ENCODE measurements around the gene NKPD1.

The NKPD1 gene

GRCh38 chr19:45149129-45149528 lies 11.7 kb downstream of the NKPD1 start:
- peak overlapping the region in 1 of 11 experiments; percentile 52; a peak in 2 of 22 replicates for H3K9ac ChIP-seq
- no peak for TF ChIP-seq Cebpa-rat (IDR thresholded peaks at IDR 0.05)

GRCh38 chr19:45147835-45148676 lies 12.7 kb downstream of the NKPD1 start:
- Histone ChIP-seq H3K27me3 (peaks cover 23 to 30% (median 28%) of the 10 kb centered on the region in 11 experiments), H3K4me2 (peak overlapping the region in 9 of 11 experiments; percentile 2 to 63 (median 46); a peak in 6 of 22 replicates)

More at GRCh38 chr19:45149129-45149528, 11.7 kb downstream of the NKPD1 start:
- Histone ChIP-seq H4K20me1 (peaks cover 40 to 89% (median 64%) of the 10 kb centered on the region in 11 experiments; a peak in 21 of 22 replicates), H3K4me2 (peak overlapping the region in 8 of 11 experiments; percentile 36 to 63 (median 48); a peak in 15 of 22 replicates), H3K4me3 (no peak overlapping the region), H3K36me3 (peaks cover 32 to 70% (median 44%) of the 10 kb centered on the region in 11 experiments), H3K4me1 (peaks cover 25 to 44% (median 40%) of the 10 kb centered on the region in 10 experiments), H3K27ac (no peak overlapping the region), H3K27me3 (peaks cover 34 to 41% (median 39%) of the 10 kb centered on the region in 11 experiments), H3K9me3 (replicated peaks in 1 of 11) (peaks cover 0 to 10% (median 3%) of the 10 kb centered on the region in 11 experiments; a peak in 4 of 22 replicates)

GRCh38 chr19:45146741-45147205 lies 14.0 kb downstream of the NKPD1 start:
- Histone ChIP-seq H3K27ac (no peak overlapping the region), H3K4me1 (peaks cover 15 to 35% (median 29%) of the 10 kb centered on the region in 10 experiments; a peak in 19 of 20 replicates), H3K9ac (no peak overlapping the region), H3K27me3 (peaks cover 10 to 17% (median 15%) of the 10 kb centered on the region in 11 experiments), H3K9me3 (replicated peaks in 1 of 11) (peaks cover 0 to 2% (median 0%) of the 10 kb centered on the region in 11 experiments; a peak in 3 of 22 replicates), H3K4me2 (no peak overlapping the region), H3K36me3 (peaks cover 43 to 81% (median 64%) of the 10 kb centered on the region in 11 experiments), H4K20me1 (peaks cover 27 to 85% (median 57%) of the 10 kb centered on the region in 11 experiments; a peak in 21 of 22 replicates), H3K4me3 (no peak overlapping the region)
- no peak for TF ChIP-seq Cebpa-rat (IDR thresholded peaks at IDR 0.05)

More at GRCh38 chr19:45147835-45148676, 12.7 kb downstream of the NKPD1 start:
- Histone ChIP-seq H3K9me3 (replicated peaks in 1 of 11) (peaks cover 0 to 10% (median 3%) of the 10 kb centered on the region in 11 experiments; a peak in 4 of 22 replicates), H3K4me3 (no peak overlapping the region), H4K20me1 (peaks cover 36 to 88% (median 62%) of the 10 kb centered on the region in 11 experiments; a peak in 21 of 22 replicates), H3K36me3 (peaks cover 33 to 75% (median 52%) of the 10 kb centered on the region in 11 experiments), H3K4me1 (peaks cover 25 to 42% (median 36%) of the 10 kb centered on the region in 10 experiments), H3K9ac (no peak overlapping the region; a peak in 1 of 22 replicates), H3K27ac (no peak overlapping the region)
- no peak for TF ChIP-seq Cebpa-rat (IDR thresholded peaks at IDR 0.05)

- Histone ChIP-seq H3K27me3 (peaks cover 5 to 12% (median 10%) of the 10 kb centered on the region in 11 experiments), H3K36me3 (peaks cover 48 to 83% (median 69%) of the 10 kb centered on the region in 11 experiments), H4K20me1 (peaks cover 21 to 85% (median 53%) of the 10 kb centered on the region in 11 experiments; a peak in 20 of 22 replicates), H3K9me3 (replicated peaks in 1 of 11) (no peaks in the 10 kb centered on the region), H3K4me2 (no peak overlapping the region; a peak in 1 of 22 replicates), H3K27ac (no peak overlapping the region), H3K4me3 (no peak overlapping the region), H3K4me1 (peaks cover 12 to 35% (median 29%) of the 10 kb centered on the region in 10 experiments; a peak in 19 of 20 replicates), H3K9ac (no peak overlapping the region)
- no peak for TF ChIP-seq Cebpa-rat (IDR thresholded peaks at IDR 0.05)
These were observed 14.5 kb downstream of the NKPD1 start for GRCh38 chr19:45146251-45146650.

GRCh38 chr19:45145270-45146189 lies 15.3 kb downstream of the NKPD1 start:
- Histone ChIP-seq H3K27me3 (peaks cover 0 to 5% (median 3%) of the 10 kb centered on the region in 11 experiments; a peak in 11 of 22 replicates), H3K9me3 (replicated peaks in 1 of 11) (no peaks in the 10 kb centered on the region), H3K9ac (no peak overlapping the region), H3K36me3 (peaks cover 55 to 83% (median 74%) of the 10 kb centered on the region in 11 experiments), H4K20me1 (peaks cover 24 to 85% (median 52%) of the 10 kb centered on the region in 11 experiments; a peak in 20 of 22 replicates), H3K4me1 (peaks cover 12 to 35% (median 29%) of the 10 kb centered on the region in 10 experiments; a peak in 19 of 20 replicates), H3K27ac (no peak overlapping the region), H3K4me2 (no peak overlapping the region), H3K4me3 (no peak overlapping the region)
- TF ChIP-seq Cebpa-rat (IDR thresholded peaks at IDR 0.05): no peak

GRCh38 chr19:45144431-45145269 lies 16.1 kb downstream of the NKPD1 start:
- no peak overlapping the region for H3K9ac ChIP-seq
- H3K27ac ChIP-seq: 0 out of 22 replicates have a peak overlapping the region, but pooled peaks of 1 of the 11 experiments have one; percentile 5
- H3K4me3 ChIP-seq: no peak overlapping the region
- H3K9me3 ChIP-seq (replicated peaks in 1 of 11): no peaks in the 10 kb centered on the region
- no peaks in the 10 kb centered on the region for H3K27me3 ChIP-seq
- H4K20me1 ChIP-seq: peaks cover 18 to 83% (median 52%) of the 10 kb centered on the region in 11 experiments; a peak in 21 of 22 replicates
- peaks cover 12 to 36% (median 28%) of the 10 kb centered on the region in 10 experiments; a peak in 19 of 20 replicates for H3K4me1 ChIP-seq
- TF ChIP-seq Cebpa-rat (IDR thresholded peaks at IDR 0.05): no peak
- H3K36me3 ChIP-seq: peaks cover 55 to 87% (median 77%) of the 10 kb centered on the region in 11 experiments
- H3K4me2 ChIP-seq: no peak overlapping the region

GRCh38 chr19:45142726-45143110 lies 18.1 kb downstream of the NKPD1 start:
- Histone ChIP-seq H3K4me3 (no peak overlapping the region), H3K4me2 (peak overlapping the region in 6 of 11 experiments; percentile 20 to 52 (median 34); a peak in 5 of 22 replicates), H3K36me3 (peaks cover 58 to 79% (median 69%) of the 10 kb centered on the region in 11 experiments), H3K4me1 (peaks cover 15 to 28% (median 22%) of the 10 kb centered on the region in 10 experiments), H3K27me3 (no peaks in the 10 kb centered on the region), H3K27ac (peak overlapping the region in 5 of 11 experiments; percentile 1 to 40 (median 22); a peak in 2 of 22 replicates), H4K20me1 (peaks cover 20 to 86% (median 67%) of the 10 kb centered on the region in 11 experiments), H3K9me3 (replicated peaks in 1 of 11) (no peaks in the 10 kb centered on the region), H3K9ac (peak overlapping the region in 8 of 11 experiments; percentile 25 to 55 (median 36); a peak in 9 of 22 replicates)
- no peak for TF ChIP-seq Cebpa-rat (IDR thresholded peaks at IDR 0.05)

All from BLaER1 treated with 17β-estradiol and CSF1 and Interleukin-3, amounts not matched to agents 10 nM and 100 nM (cell line).